Activated T-helper 2 cell treated with anti-CD3 and anti-CD28 coated beads, Interferon-gamma antibody, Interleukin-2, Interleukin-4, amounts not matched to agents 10 μg/mL and 5 μg/mL and 100 μg/mL, durations not matched to agents 14 hours and 24 hours and 36 hours (primary cell): ENCODE data around the gene SLC29A3. TPM values are rescaled to one million over a fixed set of nuclear protein-coding genes. Genes with fewer than 3 reads are reported as not detected.
"Not testable (repeated sequence)": the region's sequence is repeated elsewhere in the genome, so short reads cannot be mapped to it uniquely, and the experiment has no call there.

Source experiments
- DNase-seq: peaks from one replicate; pipeline ENCODE4 v3.0.0; 2021; ENCODE audit warnings: low spot score
- H3K27ac Mint-ChIP-seq: one replicate; pipeline ENCODE4 v1.8.0; 2021; ENCODE audit warnings: mixed read lengths
- H3K27me3 Mint-ChIP-seq: one replicate; pipeline ENCODE4 v1.8.0; 2021; ENCODE audit warnings: low read depth, mixed read lengths
- H3K36me3 Mint-ChIP-seq: one replicate; pipeline ENCODE4 v1.8.0; 2021; ENCODE audit warnings: low read depth, mixed read lengths
- H3K4me1 Mint-ChIP-seq: one replicate; pipeline ENCODE4 v1.8.0; 2021; ENCODE audit warnings: low read depth, mixed read lengths
- H3K4me3 Mint-ChIP-seq: one replicate; pipeline ENCODE4 v1.8.0; 2021; ENCODE audit warnings: low read depth, mild to moderate bottlenecking, moderate library complexity, mixed read lengths
- H3K9me3 Mint-ChIP-seq: one replicate; pipeline ENCODE4 v1.8.0; 2021; ENCODE audit warnings: mixed read lengths
- intact Hi-C: fragments of 100-400 bp; cut with micrococcal nuclease; formaldehyde crosslinking; loops from one replicate; pipeline ENCODE4 v1.15.1; 2023
- total RNA-seq: library from RNA; stranded (reverse); gene quantifications from 2 replicates; pipeline ENCODE4 v1.2.3, GENCODE V29; 2022

Gene SLC29A3
- total RNA-seq, 1 donor from 2014 or later, result 7.2 TPM

DNA sequence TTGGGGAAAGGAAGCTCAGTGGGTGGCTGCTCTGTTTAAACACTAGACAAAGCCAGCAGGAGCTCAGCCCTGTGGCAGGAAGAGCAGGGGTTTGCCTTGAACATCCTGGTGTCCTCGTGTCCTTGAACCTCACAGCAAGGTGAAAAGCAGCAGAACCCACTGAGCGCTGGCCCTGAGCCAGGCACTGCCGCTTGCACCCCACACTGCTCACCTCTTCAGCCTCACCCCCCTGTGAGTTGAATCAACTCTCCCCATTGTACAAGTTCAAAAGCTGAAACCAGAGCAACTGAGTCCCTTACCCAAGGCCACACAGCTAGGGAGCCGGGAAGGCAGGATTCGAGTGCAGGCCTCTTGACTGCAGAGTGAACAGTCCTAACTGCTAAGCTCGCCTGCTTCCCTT, 32.0 kb downstream of the SLC29A3 start:
- Mint-ChIP-seq H3K36me3 (no peaks in the 10 kb centered on the region), H3K9me3 (no peaks in the 10 kb centered on the region)
- no peak for DNase-seq

GRCh38 chr10:71351628-71352319, 32.7 kb downstream of the SLC29A3 start:
- Mint-ChIP-seq H3K27me3 (no peaks in the 10 kb centered on the region), H3K27ac (no peak overlapping the region), H3K4me1 (no peaks in the 10 kb centered on the region), H3K9me3 (no peaks in the 10 kb centered on the region), H3K4me3 (no peak overlapping the region), H3K36me3 (no peaks in the 10 kb centered on the region)
- no peak for DNase-seq
- intact Hi-C loops, result no loop called here

More for the DNA sequence above, 32.0 kb downstream of the SLC29A3 start:
- H3K27me3 Mint-ChIP-seq, result no peaks in the 10 kb centered on the region
- H3K27ac Mint-ChIP-seq, result no peak overlapping the region
- H3K4me1 Mint-ChIP-seq, result no peaks in the 10 kb centered on the region
- intact Hi-C loops, result no loop called here
- H3K4me3 Mint-ChIP-seq, result no peak overlapping the region

DNA sequence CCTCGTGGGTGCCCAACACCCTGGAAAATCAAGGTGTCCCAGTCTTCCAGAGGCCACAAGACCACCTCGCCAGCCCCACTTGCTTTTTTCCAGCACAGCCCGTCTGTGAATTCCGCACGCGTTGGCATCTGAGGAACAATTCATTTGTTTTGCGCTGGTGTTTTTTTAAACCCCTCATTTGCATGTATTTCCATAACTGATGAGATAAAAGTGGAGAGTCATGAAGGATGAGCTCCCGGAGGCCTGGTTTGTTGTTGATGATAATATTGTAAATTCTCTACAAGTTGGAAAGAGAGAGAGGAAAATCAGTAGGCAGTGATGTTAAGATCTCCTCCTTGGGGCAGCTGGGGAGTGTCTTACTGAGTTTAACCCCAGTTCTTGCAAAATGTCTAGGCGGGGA, 34.6 kb downstream of the SLC29A3 start:
- H3K27me3 Mint-ChIP-seq, result no peaks in the 10 kb centered on the region
- intact Hi-C loops, result no loop called here
- no peak overlapping the region for H3K27ac Mint-ChIP-seq
- no peak for DNase-seq
- H3K36me3 Mint-ChIP-seq, result no peaks in the 10 kb centered on the region
- no peaks in the 10 kb centered on the region for H3K4me1 Mint-ChIP-seq
- H3K9me3 Mint-ChIP-seq, result no peaks in the 10 kb centered on the region
- H3K4me3 Mint-ChIP-seq, result no peak overlapping the region

DNA sequence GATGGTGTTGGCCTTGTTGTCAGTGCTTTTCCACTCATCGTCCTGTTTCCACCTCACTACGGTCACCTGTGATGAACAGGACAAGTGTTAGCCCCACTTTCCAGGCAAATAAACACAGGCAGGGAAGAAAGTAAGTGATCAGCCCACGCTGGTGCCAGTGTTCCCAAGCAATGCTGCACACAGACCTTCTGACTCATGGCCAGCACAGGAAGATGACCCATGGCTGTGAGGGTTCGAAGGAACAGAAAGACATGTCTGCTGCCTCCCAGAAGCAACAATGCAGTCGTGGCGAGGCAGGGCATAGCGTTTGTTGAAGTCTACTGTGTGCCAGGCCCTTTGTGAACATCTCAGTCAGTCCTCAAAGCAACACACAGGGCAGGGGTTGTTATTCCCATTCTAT, 35.7 kb downstream of the SLC29A3 start:
- intact Hi-C loops, result no loop called here
- Mint-ChIP-seq H3K4me1 (no peaks in the 10 kb centered on the region), H3K9me3 (no peaks in the 10 kb centered on the region), H3K4me3 (no peak overlapping the region), H3K27me3 (no peaks in the 10 kb centered on the region), H3K27ac (no peak overlapping the region), H3K36me3 (no peaks in the 10 kb centered on the region)
- DNase-seq, result no peak

DNA sequence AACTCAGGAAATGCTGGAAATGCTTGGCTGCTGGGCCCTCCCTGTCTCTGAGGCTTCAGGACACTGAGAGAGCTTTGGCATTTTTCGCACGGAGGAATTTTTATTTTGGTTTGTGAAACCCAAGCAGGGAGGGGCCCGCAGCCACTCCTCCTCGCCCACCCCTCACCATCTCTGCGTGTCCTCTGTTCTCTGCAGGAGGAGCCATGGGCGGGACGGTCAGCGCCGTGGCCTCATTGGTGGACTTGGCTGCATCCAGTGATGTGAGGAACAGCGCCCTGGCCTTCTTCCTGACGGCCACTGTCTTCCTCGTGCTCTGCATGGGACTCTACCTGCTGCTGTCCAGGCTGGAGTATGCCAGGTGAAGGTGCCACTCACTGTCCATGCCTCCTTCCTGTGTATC, 36.8 kb downstream of the SLC29A3 start:
- no peaks in the 10 kb centered on the region for H3K4me1 Mint-ChIP-seq
- no peaks in the 10 kb centered on the region for H3K27me3 Mint-ChIP-seq

GRCh38 chr10:71357792-71358265, 38.8 kb downstream of the SLC29A3 start:
- H3K4me3 Mint-ChIP-seq, result no peak overlapping the region
- DNase-seq, result no peak

More for the DNA sequence above, 36.8 kb downstream of the SLC29A3 start:
- Mint-ChIP-seq H3K36me3 (no peaks in the 10 kb centered on the region), H3K4me3 (no peak overlapping the region), H3K27ac (no peak overlapping the region), H3K9me3 (no peaks in the 10 kb centered on the region)
- intact Hi-C loops, result no loop called here
- no peak for DNase-seq

GRCh38 chr10:71358277-71358676, 39.2 kb downstream of the SLC29A3 start:
- H3K4me3 Mint-ChIP-seq, result no peak overlapping the region
- H3K36me3 Mint-ChIP-seq, result no peaks in the 10 kb centered on the region
- no peaks in the 10 kb centered on the region for H3K9me3 Mint-ChIP-seq
- H3K4me1 Mint-ChIP-seq, result no peaks in the 10 kb centered on the region
- H3K27ac Mint-ChIP-seq, result no peak overlapping the region
- intact Hi-C loops, result no loop called here
- DNase-seq, result no peak
- H3K27me3 Mint-ChIP-seq, result no peaks in the 10 kb centered on the region

More at GRCh38 chr10:71357792-71358265, 38.8 kb downstream of the SLC29A3 start:
- intact Hi-C loops, result no loop called here
- H3K9me3 Mint-ChIP-seq, result no peaks in the 10 kb centered on the region
- H3K27me3 Mint-ChIP-seq, result no peaks in the 10 kb centered on the region
- no peaks in the 10 kb centered on the region for H3K36me3 Mint-ChIP-seq
- H3K4me1 Mint-ChIP-seq, result no peaks in the 10 kb centered on the region
- H3K27ac Mint-ChIP-seq, result no peak overlapping the region

GRCh38 chr10:71358906-71359305, 39.8 kb downstream of the SLC29A3 start:
- H3K27ac Mint-ChIP-seq, H3K36me3 Mint-ChIP-seq, intact Hi-C loops, H3K27me3 Mint-ChIP-seq, H3K9me3 Mint-ChIP-seq, DNase-seq, H3K4me3 Mint-ChIP-seq, H3K4me1 Mint-ChIP-seq: not testable (repeated sequence)

DNA sequence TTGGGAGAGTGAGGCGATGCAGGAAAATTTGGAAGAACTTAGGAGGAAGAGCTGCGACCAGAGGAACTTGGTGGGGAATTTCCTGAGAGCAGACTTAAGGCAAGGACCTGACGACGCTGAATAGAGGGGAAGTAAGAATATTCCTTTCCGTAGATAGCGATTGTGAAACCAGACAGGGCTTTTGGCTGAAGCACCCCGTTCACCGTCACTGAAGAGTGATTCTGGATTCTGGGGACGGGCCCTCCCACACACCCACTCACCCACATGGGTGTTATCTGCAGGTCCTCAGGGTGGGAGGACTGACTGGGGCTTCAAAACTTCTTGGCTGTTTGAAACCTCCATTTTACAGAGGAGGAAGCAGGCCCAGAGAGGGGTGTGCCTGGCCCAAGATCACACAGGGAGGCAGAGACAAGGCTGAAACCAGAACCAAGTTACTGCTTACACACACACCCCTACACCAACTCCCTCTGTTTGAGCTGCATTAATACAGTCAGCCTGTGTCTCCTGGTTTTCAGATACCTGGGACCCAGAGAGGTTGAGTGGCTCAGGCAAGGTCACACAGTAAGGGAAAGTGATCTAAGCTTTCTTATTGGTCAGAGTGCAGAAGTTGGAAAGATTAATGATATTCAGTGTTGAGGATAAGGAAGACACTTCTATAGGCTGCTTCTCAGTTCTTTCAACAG, 40.4 kb downstream of the SLC29A3 start:
- intact Hi-C loops, result no loop called here
- no peak overlapping the region for H3K4me3 Mint-ChIP-seq
- H3K27me3 Mint-ChIP-seq, result no peaks in the 10 kb centered on the region
- H3K4me1 Mint-ChIP-seq, result peaks cover 3% of the 10 kb centered on the region
- DNase-seq, result no peak
- no peaks in the 10 kb centered on the region for H3K9me3 Mint-ChIP-seq
- H3K36me3 Mint-ChIP-seq, result no peaks in the 10 kb centered on the region
- H3K27ac Mint-ChIP-seq, result no peak overlapping the region

- H3K9me3 Mint-ChIP-seq, result no peaks in the 10 kb centered on the region
- H3K4me3 Mint-ChIP-seq, result no peak overlapping the region
- no peak overlapping the region for H3K27ac Mint-ChIP-seq
- intact Hi-C loops, result no loop called here
- peaks cover 6% of the 10 kb centered on the region for H3K4me1 Mint-ChIP-seq
- no peak for DNase-seq
- H3K27me3 Mint-ChIP-seq, result no peaks in the 10 kb centered on the region
- H3K36me3 Mint-ChIP-seq, result no peaks in the 10 kb centered on the region
Observed at GRCh38 chr10:71360735-71361134, 41.7 kb downstream of the SLC29A3 start.

- Mint-ChIP-seq H3K27ac (no peak overlapping the region), H3K27me3 (no peaks in the 10 kb centered on the region), H3K4me1 (peaks cover 6% of the 10 kb centered on the region), H3K4me3 (no peak overlapping the region), H3K9me3 (no peaks in the 10 kb centered on the region), H3K36me3 (no peaks in the 10 kb centered on the region)
- DNase-seq, result no peak
- intact Hi-C loops, result no loop called here
Observed at GRCh38 chr10:71361581-71361980, 42.5 kb downstream of the SLC29A3 start.

- Mint-ChIP-seq H3K27ac (no peak overlapping the region), H3K4me3 (no peak overlapping the region), H3K9me3 (no peaks in the 10 kb centered on the region), H3K4me1 (peaks cover 7% of the 10 kb centered on the region), H3K27me3 (no peaks in the 10 kb centered on the region), H3K36me3 (no peaks in the 10 kb centered on the region)
- no peak for DNase-seq
- intact Hi-C loops, result no loop called here
Observed at GRCh38 chr10:71362141-71362540, 43.1 kb downstream of the SLC29A3 start.

- H3K36me3 Mint-ChIP-seq, result no peaks in the 10 kb centered on the region
- DNase-seq, result no peak
- intact Hi-C loops, result no loop called here
- no peaks in the 10 kb centered on the region for H3K27me3 Mint-ChIP-seq
- peaks cover 7% of the 10 kb centered on the region for H3K4me1 Mint-ChIP-seq
- no peaks in the 10 kb centered on the region for H3K9me3 Mint-ChIP-seq
- no peak overlapping the region for H3K27ac Mint-ChIP-seq
- H3K4me3 Mint-ChIP-seq, result no peak overlapping the region
Observed at GRCh38 chr10:71363936-71364335, 44.9 kb downstream of the SLC29A3 start.
